Measurements from ENCODE around the gene MED31.

MED31 gene

DNA sequence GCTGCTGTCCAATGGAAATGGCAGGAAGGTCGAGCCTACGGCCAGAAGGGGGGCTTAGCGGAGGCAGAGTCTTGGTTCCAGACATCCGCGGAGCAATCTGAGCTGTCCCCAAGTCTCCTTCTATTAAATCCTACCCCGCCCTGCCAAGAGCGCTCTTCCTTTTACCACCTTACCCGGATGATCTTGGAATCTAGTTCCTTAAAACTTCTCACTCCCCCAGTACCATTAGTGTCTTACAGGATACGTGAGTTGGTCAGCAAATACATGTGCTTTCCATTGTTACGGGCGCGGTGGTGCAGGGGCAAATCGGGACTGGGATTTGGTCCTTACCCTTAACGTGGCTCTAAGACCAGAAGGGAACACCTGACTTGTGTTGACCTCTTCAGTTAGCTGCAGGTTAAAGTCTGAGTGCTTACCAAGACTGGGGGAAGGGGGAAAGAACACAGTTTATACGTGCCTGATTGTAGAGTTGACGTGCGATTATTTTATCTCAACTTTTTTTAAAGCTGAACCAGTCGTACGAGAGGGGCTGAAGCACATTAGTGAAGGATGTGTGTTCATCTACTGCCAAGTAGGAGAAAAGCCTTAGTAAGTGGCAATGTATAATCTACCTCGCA lies 10.1 kb downstream of the MED31 start:
- Mint-ChIP-seq H3K36me3 (ENCODE audit: low read depth) (peaks cover 21% of the 10 kb centered on the region), H3K4me3 (peak overlapping the region; percentile 95 to 98 (median 96)), H3K27ac (peak overlapping the region; percentile 99 to 100 (median 99)), H3K4me1 (peaks cover 26% of the 10 kb centered on the region), H3K9me3 (no peaks in the 10 kb centered on the region), H3K27me3 (ENCODE audit: low read depth) (no peaks in the 10 kb centered on the region)
- TF ChIP-seq, protein P1, sequence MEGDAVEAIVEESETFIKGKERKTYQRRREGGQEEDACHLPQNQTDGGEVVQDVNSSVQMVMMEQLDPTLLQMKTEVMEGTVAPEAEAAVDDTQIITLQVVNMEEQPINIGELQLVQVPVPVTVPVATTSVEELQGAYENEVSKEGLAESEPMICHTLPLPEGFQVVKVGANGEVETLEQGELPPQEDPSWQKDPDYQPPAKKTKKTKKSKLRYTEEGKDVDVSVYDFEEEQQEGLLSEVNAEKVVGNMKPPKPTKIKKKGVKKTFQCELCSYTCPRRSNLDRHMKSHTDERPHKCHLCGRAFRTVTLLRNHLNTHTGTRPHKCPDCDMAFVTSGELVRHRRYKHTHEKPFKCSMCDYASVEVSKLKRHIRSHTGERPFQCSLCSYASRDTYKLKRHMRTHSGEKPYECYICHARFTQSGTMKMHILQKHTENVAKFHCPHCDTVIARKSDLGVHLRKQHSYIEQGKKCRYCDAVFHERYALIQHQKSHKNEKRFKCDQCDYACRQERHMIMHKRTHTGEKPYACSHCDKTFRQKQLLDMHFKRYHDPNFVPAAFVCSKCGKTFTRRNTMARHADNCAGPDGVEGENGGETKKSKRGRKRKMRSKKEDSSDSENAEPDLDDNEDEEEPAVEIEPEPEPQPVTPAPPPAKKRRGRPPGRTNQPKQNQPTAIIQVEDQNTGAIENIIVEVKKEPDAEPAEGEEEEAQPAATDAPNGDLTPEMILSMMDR (IDR thresholded peaks at IDR 0.05; ENCODE audit: unreplicated experiment in 3 of 3) = no peak

DNA sequence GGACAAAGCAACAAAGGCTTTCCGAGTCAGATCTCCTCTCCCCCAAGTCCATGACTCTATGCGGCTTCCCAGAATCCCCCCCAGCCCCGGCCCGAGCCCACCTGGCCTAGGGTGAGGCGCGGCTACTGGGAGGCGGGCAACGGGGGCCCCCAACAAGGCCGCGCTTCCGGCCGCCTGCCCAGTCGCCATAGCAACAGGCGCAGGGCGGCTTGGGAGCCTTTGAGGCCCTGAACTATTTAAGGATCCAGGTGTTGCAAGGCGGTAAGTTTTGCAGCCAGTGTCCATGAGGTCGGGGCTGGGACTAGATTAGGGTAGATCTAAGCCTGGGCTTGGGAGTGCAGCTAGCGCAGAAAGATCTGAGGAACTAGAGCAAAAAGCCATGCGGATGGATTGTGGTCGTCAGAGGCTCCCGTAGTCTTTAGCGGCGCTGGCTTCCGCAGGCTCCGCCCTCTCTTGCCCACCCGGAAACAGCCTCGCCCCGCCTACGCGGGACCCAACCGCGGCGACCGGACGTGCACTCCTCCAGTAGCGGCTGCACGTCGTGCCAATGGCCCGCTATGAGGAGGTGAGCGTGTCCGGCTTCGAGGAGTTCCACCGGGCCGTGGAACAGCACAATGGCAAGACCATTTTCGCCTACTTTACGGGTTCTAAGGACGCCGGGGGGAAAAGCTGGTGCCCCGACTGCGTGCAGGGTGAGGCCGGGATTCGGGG lies 10.7 kb downstream of the MED31 start, which contains the start of the genes KIAA0753 and TXNDC17:
TSS of gene KIAA0753 (minus strand) at position 176 of the 711 bp plus-strand sequence. CDS start 5,608 bp downstream, outside the sequence.
TSS of gene TXNDC17 (plus strand) at position 525 of the 711 bp plus-strand sequence. CDS start at position 548, 23 bp downstream.
- Mint-ChIP-seq H3K4me1 (peaks cover 26% of the 10 kb centered on the region), H3K4me3 (peak within 1 kb of the TSS; percentile 95 to 98 (median 96)), H3K36me3 (ENCODE audit: low read depth) (peaks cover 15% of the 10 kb centered on the region), H3K27me3 (ENCODE audit: low read depth) (no peaks in the 10 kb centered on the region), H3K9me3 (no peaks in the 10 kb centered on the region), H3K27ac (peak within 1 kb of the TSS; percentile 99 to 100 (median 99))
- TF ChIP-seq, protein P1 (IDR thresholded peaks at IDR 0.05; ENCODE audit: unreplicated experiment in 3 of 3) = no peak

DNA sequence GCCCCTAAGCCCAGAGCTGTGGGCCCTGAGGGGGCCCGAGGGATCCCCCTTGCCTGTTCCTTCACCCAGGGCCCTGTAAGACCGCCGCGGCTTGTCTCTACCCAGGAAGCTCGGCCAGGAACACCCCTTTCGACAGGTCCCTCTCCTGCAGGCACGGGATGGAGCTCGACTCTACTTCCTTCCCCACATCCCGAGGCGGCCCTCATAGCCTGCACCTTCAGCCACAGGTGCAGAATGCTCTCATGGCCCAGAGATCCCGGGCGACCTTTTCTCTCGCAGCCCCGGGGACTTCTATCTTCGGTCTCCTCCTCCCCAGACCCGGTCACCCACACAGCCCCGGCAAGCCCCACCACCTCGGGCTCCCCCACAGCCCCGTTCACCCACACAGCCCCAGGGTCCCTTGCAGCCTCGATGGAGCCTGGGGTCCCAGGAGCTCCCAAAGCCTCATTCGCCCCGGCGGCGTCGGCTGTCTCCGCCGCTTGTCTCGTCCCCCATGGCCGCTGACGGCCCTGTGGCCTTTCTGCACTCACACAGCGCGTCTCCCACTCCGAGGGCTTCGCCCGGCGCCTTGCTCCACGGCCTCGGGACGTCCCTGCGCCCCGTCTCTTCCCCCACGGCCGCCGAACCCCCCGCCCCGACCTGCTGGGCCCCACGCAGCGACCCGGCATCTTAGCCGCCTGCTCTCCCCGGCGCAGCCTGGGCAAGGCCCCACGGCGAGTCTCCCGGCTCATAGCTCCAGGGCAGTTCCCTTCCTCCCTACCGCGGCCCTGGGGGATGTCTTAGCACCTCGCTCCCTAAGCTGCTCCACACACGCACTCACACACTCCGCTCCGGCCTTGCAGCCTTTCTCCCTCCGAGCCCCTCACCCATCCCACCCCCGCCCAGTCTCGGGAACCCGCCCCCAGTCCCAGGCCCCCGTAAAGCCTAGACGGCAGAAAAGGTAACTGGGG lies 11.5 kb downstream of the MED31 start:
- TF ChIP-seq, protein P1 (IDR thresholded peaks at IDR 0.05; ENCODE audit: unreplicated experiment in 3 of 3) = no peak
- peak overlapping the region; percentile 99 to 100 (median 99) for H3K27ac Mint-ChIP-seq
- peak overlapping the region; percentile 95 to 98 (median 96) for H3K4me3 Mint-ChIP-seq
- H3K27me3 Mint-ChIP-seq (ENCODE audit: low read depth) = no peaks in the 10 kb centered on the region
- peaks cover 22% of the 10 kb centered on the region for H3K36me3 Mint-ChIP-seq (ENCODE audit: low read depth)
- peaks cover 26% of the 10 kb centered on the region for H3K4me1 Mint-ChIP-seq
- H3K9me3 Mint-ChIP-seq = no peaks in the 10 kb centered on the region

DNA sequence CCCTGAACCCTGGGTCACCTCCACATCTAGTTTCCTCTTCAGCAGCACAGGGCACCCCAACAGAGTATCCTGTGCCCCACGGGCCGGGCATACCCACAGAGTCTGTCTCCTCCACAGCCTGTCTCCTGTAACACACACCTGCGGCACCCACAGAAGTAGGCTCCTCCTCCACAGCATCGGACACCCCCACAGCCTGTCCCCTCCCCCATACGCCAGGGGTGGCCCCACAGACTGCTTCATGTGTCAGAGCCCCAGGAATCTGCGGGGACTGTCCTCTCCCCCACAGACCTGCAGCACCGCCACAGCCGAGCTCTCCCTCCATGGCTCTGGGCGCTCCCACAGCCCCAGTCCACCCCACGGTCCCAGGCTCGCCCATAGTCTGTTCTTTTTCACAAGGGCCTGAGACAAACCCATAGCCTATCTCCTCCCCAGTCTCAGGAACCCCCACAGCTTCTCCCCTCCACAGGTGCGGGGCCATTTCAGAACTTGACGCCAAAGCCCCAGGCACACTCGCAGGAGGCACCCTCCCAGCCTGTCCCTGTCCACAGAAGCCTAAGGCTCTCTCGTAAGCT lies 12.3 kb downstream of the MED31 start:
- TF ChIP-seq, protein P1 (IDR thresholded peaks at IDR 0.05; ENCODE audit: unreplicated experiment in 3 of 3) = no peak
- Mint-ChIP-seq H3K9me3 (no peaks in the 10 kb centered on the region), H3K4me1 (peaks cover 26% of the 10 kb centered on the region), H3K27ac (peak overlapping the region; percentile 99 to 100 (median 99)), H3K36me3 (ENCODE audit: low read depth) (peaks cover 22% of the 10 kb centered on the region), H3K4me3 (peak overlapping the region; percentile 95 to 98 (median 96)), H3K27me3 (ENCODE audit: low read depth) (no peaks in the 10 kb centered on the region)

DNA sequence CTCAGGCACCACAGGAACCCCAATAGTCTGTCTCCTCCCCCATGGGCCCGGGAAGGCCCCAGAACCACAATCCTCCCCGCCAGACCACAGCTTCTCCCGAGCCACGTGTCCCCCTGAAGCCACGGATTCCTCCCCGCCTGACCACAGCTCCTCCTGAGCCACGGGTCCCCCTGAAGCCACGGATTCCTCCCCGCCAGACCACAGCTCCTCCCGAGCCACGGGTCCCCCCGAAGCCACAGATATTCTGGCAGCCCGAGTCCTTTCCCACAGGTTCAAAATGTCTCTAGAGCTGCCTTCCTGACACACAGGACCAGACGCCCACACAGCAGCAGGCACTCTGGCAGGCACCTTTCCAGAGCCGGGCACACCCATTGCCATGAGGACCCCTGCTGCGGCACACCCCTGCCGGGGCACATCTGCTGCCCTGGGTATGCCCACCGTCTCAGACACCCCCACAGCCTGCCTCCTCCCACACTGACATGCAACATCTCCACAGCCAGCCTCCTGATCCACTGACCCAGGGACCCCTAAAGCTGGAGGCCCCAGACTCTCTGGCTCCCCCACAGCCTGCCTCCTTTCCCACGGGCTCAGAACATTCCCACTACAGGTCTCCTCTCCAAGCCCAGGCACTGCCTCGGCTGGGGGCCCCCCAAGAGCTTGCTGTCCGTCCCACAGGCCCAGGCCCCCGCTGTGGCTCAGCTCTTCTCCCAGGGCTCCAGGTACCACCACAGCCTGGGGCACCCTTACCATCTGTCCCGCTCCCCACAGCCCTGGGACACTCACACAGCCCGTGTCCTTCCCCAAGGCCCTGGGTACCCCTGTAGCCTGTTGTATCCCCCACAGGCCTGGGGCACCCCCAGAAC lies 13.1 kb downstream of the MED31 start:
- peak overlapping the region in 1 of 3 experiments; percentile 65 for H3K27ac Mint-ChIP-seq
- peak overlapping the region; percentile 77 to 98 (median 95) for H3K4me3 Mint-ChIP-seq
- H3K4me1 Mint-ChIP-seq = peaks cover 24% of the 10 kb centered on the region
- TF ChIP-seq, protein P1 (IDR thresholded peaks at IDR 0.05; ENCODE audit: unreplicated experiment in 3 of 3) = no peak
- H3K36me3 Mint-ChIP-seq (ENCODE audit: low read depth) = peaks cover 26% of the 10 kb centered on the region
- H3K27me3 Mint-ChIP-seq (ENCODE audit: low read depth) = no peaks in the 10 kb centered on the region
- H3K9me3 Mint-ChIP-seq = no peaks in the 10 kb centered on the region
